ENCODE measurements around the gene KBTBD4.

The KBTBD4 gene

GRCh38 chr11:47592251-47592650 lies 13.5 kb upstream of the KBTBD4 start:
- Histone ChIP-seq H3K4me3 (ENCODE audit: control insufficient read depth in 1 of 7, extremely low read depth in 1 of 7, insufficient read depth in 4 of 7, low read depth in 2 of 7, low read length in 6 of 7) (peak overlapping the region in 4 of 7 experiments; percentile 38 to 88 (median 56)), H3K36me3 (ENCODE audit: control insufficient read depth in 4 of 4, insufficient read depth in 4 of 4, low read length in 3 of 4) (peaks cover 0 to 25% (median 9%) of the 10 kb centered on the region in 4 experiments), H3K27ac (ENCODE audit: insufficient read depth in 1 of 2, low read depth in 1 of 2, low read length in 2 of 2, poor library complexity in 1 of 2, severe bottlenecking in 2 of 2) (peak overlapping the region in 1 of 2 experiments; percentile 1), H3K27me3 (replicated peaks in 2 of 5; ENCODE audit: control insufficient read depth in 4 of 5, insufficient read depth in 5 of 5, low read length in 4 of 5) (no peaks in the 10 kb centered on the region), H3K9me3 (ENCODE audit: control extremely low read depth in 1 of 5, control insufficient read depth in 4 of 5, insufficient read depth in 2 of 5, low read depth in 1 of 5, low read length in 4 of 5) (no peaks in the 10 kb centered on the region), H3K4me1 (ENCODE audit: control extremely low read depth in 1 of 4, control insufficient read depth in 4 of 4, insufficient read depth in 4 of 4, low read length in 3 of 4) (peaks cover 8 to 74% (median 72%) of the 10 kb centered on the region in 4 experiments)
- DNase-seq: peak in 2 of 3 donors; percentile 32 to 53
- WGBS (ENCODE audit: insufficient coverage): 69% methylated on average over 3 of the region's 4 CpGs
- ChIA-PET CTCF (interaction anchor here (0.7 to 2.3 kb wide), 10 partner anchors 11 to 328 kb away, joined by 3 to 12 read pairs (median 3); partner anchors contain the start of gene CELF1), POLR2A (interaction anchor here (1.2 kb wide), 1 partner anchor 14 kb away, joined by 3 read pairs; the partner anchor contains the start of genes KBTBD4 and NDUFS3)

DNA sequence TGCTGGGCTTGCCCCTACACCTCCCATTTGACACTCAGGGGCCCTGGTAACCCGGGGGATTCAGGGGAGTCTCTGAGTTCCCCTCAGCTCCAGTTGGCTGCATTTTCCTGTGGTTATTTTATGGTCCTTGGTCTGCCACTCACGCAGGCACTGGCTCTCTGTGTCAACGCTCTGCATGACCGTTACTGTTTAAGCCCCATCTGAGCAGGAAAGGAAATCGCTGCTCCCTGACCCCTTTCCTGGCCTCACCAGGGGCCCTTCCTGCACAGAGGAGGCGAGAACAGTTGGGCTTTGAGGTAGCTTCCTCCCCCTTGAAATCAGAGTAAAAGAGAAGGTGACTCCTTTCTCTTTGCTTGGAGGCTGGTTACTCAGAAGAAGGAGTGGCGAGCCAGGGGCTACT lies 13.0 kb upstream of the KBTBD4 start:
- POLR2A ChIA-PET: interaction anchor here (1.0 to 1.2 kb wide), 2 partner anchors 13 to 39 kb away, joined by 3 read pairs; partner anchors contain the start of genes CELF1, KBTBD4 and NDUFS3
- 6% methylated on average over 7 of the region's 7 CpGs for WGBS (ENCODE audit: insufficient coverage)
- Histone ChIP-seq H3K27ac (ENCODE audit: insufficient read depth in 1 of 2, low read depth in 1 of 2, low read length in 2 of 2, poor library complexity in 1 of 2, severe bottlenecking in 2 of 2) (peak overlapping the region; percentile 52 to 58), H3K27me3 (replicated peaks in 2 of 5; ENCODE audit: control insufficient read depth in 4 of 5, insufficient read depth in 5 of 5, low read length in 4 of 5) (no peaks in the 10 kb centered on the region), H3K4me3 (ENCODE audit: control insufficient read depth in 1 of 7, extremely low read depth in 1 of 7, insufficient read depth in 4 of 7, low read depth in 2 of 7, low read length in 6 of 7) (peak overlapping the region in 5 of 7 experiments; percentile 19 to 88 (median 48)), H3K4me1 (ENCODE audit: control extremely low read depth in 1 of 4, control insufficient read depth in 4 of 4, insufficient read depth in 4 of 4, low read length in 3 of 4) (peaks cover 8 to 78% (median 76%) of the 10 kb centered on the region in 4 experiments), H3K36me3 (ENCODE audit: control insufficient read depth in 4 of 4, insufficient read depth in 4 of 4, low read length in 3 of 4) (peaks cover 0 to 29% (median 9%) of the 10 kb centered on the region in 4 experiments), H3K9me3 (ENCODE audit: control extremely low read depth in 1 of 5, control insufficient read depth in 4 of 5, insufficient read depth in 2 of 5, low read depth in 1 of 5, low read length in 4 of 5) (no peaks in the 10 kb centered on the region)
- peak; percentile 47 to 88 (median 85) for DNase-seq
- CTCF ChIA-PET: interaction anchor here (0.7 to 2.3 kb wide), 8 partner anchors 10 to 328 kb away, joined by 3 to 12 read pairs (median 3); no protein-coding TSS in a partner anchor

DNA sequence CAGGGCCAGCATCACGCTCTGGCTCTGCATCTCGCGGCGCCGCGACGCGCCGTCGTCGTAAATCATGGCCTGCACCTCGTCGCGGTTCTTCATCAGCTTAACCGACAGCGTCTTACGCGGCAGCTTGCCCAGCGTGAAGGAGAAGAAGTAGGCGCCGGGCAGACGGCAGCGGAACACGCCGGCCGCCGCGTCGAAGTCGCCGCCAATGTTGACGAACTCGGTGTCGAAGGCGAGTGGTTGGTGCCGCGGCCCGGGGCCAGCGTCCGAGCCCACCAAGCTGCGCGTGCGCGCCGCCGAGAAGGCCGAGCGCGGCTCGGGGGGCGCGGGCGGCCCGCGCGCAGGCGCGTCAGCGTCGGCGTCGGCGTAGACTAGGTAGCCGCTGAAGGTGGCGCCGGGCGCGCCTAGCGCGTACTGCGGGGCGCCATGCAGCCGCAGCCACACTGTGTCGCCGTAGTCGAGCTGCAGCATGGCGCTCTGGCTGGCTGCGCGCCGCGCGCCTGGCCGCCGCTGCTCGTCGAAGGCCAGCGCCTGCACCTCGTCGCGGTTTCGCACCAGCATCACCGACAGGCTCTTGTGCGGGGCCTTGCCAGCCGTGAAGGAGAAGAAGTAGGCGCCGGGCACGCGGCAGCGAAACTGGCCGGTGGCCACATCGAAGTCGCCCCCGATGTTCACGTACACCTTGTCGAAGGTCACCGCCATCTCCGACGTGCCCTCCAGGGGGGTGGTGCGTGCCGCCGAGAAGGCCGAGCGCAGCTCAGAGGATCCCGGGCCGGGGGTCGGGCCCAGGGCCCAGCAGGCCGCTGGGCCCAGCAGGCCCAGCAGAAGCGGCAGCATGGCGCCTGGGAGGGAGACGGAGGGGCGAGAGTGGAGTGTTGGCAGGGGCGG lies 11.4 kb upstream of the KBTBD4 start:
- peak overlapping the region in 1 of 2 experiments; percentile 71 for H3K27ac ChIP-seq (ENCODE audit: insufficient read depth in 1 of 2, low read depth in 1 of 2, low read length in 2 of 2, poor library complexity in 1 of 2, severe bottlenecking in 2 of 2)
- peaks cover 8 to 83% (median 77%) of the 10 kb centered on the region in 4 experiments for H3K4me1 ChIP-seq (ENCODE audit: control extremely low read depth in 1 of 4, control insufficient read depth in 4 of 4, insufficient read depth in 4 of 4, low read length in 3 of 4)
- H3K36me3 ChIP-seq (ENCODE audit: control insufficient read depth in 4 of 4, insufficient read depth in 4 of 4, low read length in 3 of 4): peaks cover 0 to 41% (median 10%) of the 10 kb centered on the region in 4 experiments
- CTCF ChIA-PET: no interaction called here
- no peaks in the 10 kb centered on the region for H3K9me3 ChIP-seq (ENCODE audit: control extremely low read depth in 1 of 5, control insufficient read depth in 4 of 5, insufficient read depth in 2 of 5, low read depth in 1 of 5, low read length in 4 of 5)
- no peaks in the 10 kb centered on the region for H3K27me3 ChIP-seq (replicated peaks in 2 of 5; ENCODE audit: control insufficient read depth in 4 of 5, insufficient read depth in 5 of 5, low read length in 4 of 5)
- H3K4me3 ChIP-seq (ENCODE audit: control insufficient read depth in 1 of 7, extremely low read depth in 1 of 7, insufficient read depth in 4 of 7, low read depth in 2 of 7, low read length in 6 of 7): peak overlapping the region in 1 of 7 experiments; percentile 4
- 93% methylated on average over 107 of the region's 122 CpGs for WGBS (ENCODE audit: insufficient coverage)
- no peak for DNase-seq
- POLR2A ChIA-PET: no interaction called here

DNA sequence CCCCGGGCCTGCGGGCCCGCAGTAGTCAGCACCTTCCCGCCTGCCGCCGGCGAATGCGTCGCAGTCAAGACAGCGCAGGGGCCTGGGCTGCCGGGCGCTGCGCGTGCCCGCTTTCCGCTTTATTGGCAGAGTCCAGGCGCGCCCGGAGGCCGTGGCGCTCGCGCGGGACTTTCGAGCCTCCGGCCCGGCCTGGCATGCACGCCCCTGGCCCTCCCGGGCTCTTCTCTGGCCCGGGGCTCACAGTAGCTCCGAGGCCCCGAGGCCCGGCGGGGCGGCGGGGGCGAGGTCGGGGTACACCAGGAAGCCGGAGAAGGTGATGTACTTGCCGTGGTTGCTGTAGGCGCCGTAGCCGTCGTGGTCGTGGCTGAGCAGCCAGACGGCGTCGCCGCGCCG lies 10.8 kb upstream of the KBTBD4 start:
- no peak for DNase-seq
- H3K36me3 ChIP-seq (ENCODE audit: control insufficient read depth in 4 of 4, insufficient read depth in 4 of 4, low read length in 3 of 4): peaks cover 0 to 45% (median 13%) of the 10 kb centered on the region in 4 experiments
- no peaks in the 10 kb centered on the region for H3K27me3 ChIP-seq (replicated peaks in 2 of 5; ENCODE audit: control insufficient read depth in 4 of 5, insufficient read depth in 5 of 5, low read length in 4 of 5)
- POLR2A ChIA-PET: no interaction called here
- H3K27ac ChIP-seq (ENCODE audit: insufficient read depth in 1 of 2, low read depth in 1 of 2, low read length in 2 of 2, poor library complexity in 1 of 2, severe bottlenecking in 2 of 2): peak overlapping the region in 1 of 2 experiments; percentile 71
- WGBS (ENCODE audit: insufficient coverage): 96% methylated on average over 46 of the region's 51 CpGs
- peaks cover 8 to 78% (median 75%) of the 10 kb centered on the region in 4 experiments for H3K4me1 ChIP-seq (ENCODE audit: control extremely low read depth in 1 of 4, control insufficient read depth in 4 of 4, insufficient read depth in 4 of 4, low read length in 3 of 4)
- CTCF ChIA-PET: no interaction called here
- no peaks in the 10 kb centered on the region for H3K9me3 ChIP-seq (ENCODE audit: control extremely low read depth in 1 of 5, control insufficient read depth in 4 of 5, insufficient read depth in 2 of 5, low read depth in 1 of 5, low read length in 4 of 5)
- no peak overlapping the region for H3K4me3 ChIP-seq (ENCODE audit: control insufficient read depth in 1 of 7, extremely low read depth in 1 of 7, insufficient read depth in 4 of 7, low read depth in 2 of 7, low read length in 6 of 7)

- H3K27me3 ChIP-seq (replicated peaks in 2 of 5; ENCODE audit: control insufficient read depth in 4 of 5, insufficient read depth in 5 of 5, low read length in 4 of 5): no peaks in the 10 kb centered on the region
- 100% methylated on average over 8 of the region's 11 CpGs for WGBS (ENCODE audit: insufficient coverage)
- H3K36me3 ChIP-seq (ENCODE audit: control insufficient read depth in 4 of 4, insufficient read depth in 4 of 4, low read length in 3 of 4): peaks cover 0 to 48% (median 17%) of the 10 kb centered on the region in 4 experiments
- H3K9me3 ChIP-seq (ENCODE audit: control extremely low read depth in 1 of 5, control insufficient read depth in 4 of 5, insufficient read depth in 2 of 5, low read depth in 1 of 5, low read length in 4 of 5): no peaks in the 10 kb centered on the region
- no peak for DNase-seq
- ChIA-PET CTCF (interaction anchor here (2.4 kb wide), 1 partner anchor 27 kb away, joined by 10 read pairs; no protein-coding TSS in a partner anchor), POLR2A (no interaction called here)
- peaks cover 8 to 74% (median 71%) of the 10 kb centered on the region in 4 experiments for H3K4me1 ChIP-seq (ENCODE audit: control extremely low read depth in 1 of 4, control insufficient read depth in 4 of 4, insufficient read depth in 4 of 4, low read length in 3 of 4)
- H3K27ac ChIP-seq (ENCODE audit: insufficient read depth in 1 of 2, low read depth in 1 of 2, low read length in 2 of 2, poor library complexity in 1 of 2, severe bottlenecking in 2 of 2): peak overlapping the region in 1 of 2 experiments; percentile 71
- peak overlapping the region in 3 of 7 experiments; percentile 61 to 68 (median 62) for H3K4me3 ChIP-seq (ENCODE audit: control insufficient read depth in 1 of 7, extremely low read depth in 1 of 7, insufficient read depth in 4 of 7, low read depth in 2 of 7, low read length in 6 of 7)
These were observed 10.3 kb upstream of the KBTBD4 start for GRCh38 chr11:47589118-47589517.

DNA sequence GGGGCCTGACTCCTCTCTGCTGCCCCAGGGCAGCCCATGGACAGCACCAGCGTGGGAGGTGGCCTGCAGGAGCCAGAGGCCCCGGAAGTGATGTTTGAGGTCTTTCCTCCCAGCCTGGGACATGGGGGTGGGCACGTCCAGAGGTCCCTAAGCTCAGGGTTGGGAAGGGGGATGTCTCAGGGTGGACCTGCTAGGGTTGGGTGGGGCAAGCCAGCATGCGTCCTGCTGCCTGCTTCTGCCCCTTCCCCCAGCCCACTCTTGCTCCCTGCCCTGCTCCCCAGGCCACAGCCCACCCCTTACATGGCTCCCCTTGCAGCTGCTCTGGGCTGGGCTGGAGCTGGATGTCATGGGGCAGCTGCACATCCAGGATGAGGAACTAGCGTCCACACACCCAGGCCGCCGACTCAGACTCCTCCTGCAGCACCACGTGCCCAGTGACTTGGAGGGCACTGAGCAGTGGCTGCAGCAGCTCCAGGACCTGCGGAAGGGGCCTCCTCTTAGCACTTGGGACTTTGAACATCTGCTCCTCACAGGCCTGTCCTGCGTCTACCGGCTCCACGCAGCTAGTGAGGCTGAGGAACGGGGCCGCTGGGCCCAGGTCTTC lies 9.1 kb upstream of the KBTBD4 start:
- Histone ChIP-seq H3K36me3 (ENCODE audit: control insufficient read depth in 4 of 4, insufficient read depth in 4 of 4, low read length in 3 of 4) (peaks cover 3 to 61% (median 27%) of the 10 kb centered on the region in 4 experiments), H3K9me3 (ENCODE audit: control extremely low read depth in 1 of 5, control insufficient read depth in 4 of 5, insufficient read depth in 2 of 5, low read depth in 1 of 5, low read length in 4 of 5) (no peaks in the 10 kb centered on the region), H3K27me3 (replicated peaks in 2 of 5; ENCODE audit: control insufficient read depth in 4 of 5, insufficient read depth in 5 of 5, low read length in 4 of 5) (no peaks in the 10 kb centered on the region), H3K27ac (ENCODE audit: insufficient read depth in 1 of 2, low read depth in 1 of 2, low read length in 2 of 2, poor library complexity in 1 of 2, severe bottlenecking in 2 of 2) (peak overlapping the region in 1 of 2 experiments; percentile 71), H3K4me3 (ENCODE audit: control insufficient read depth in 1 of 7, extremely low read depth in 1 of 7, insufficient read depth in 4 of 7, low read depth in 2 of 7, low read length in 6 of 7) (peak overlapping the region in 5 of 7 experiments; percentile 32 to 68 (median 61)), H3K4me1 (ENCODE audit: control extremely low read depth in 1 of 4, control insufficient read depth in 4 of 4, insufficient read depth in 4 of 4, low read length in 3 of 4) (peaks cover 4 to 62% (median 60%) of the 10 kb centered on the region in 4 experiments)
- 22% methylated on average over 13 of the region's 14 CpGs for WGBS (ENCODE audit: insufficient coverage)
- POLR2A ChIA-PET: no interaction called here
- CTCF ChIA-PET: interaction anchor here (1.0 to 2.4 kb wide), 6 partner anchors 10 to 33 kb away, joined by 3 to 10 read pairs (median 6); no protein-coding TSS in a partner anchor
- DNase-seq: peak; percentile 53 to 88 (median 84)

Data from common myeloid progenitor, CD34-positive (primary cell).